IMR-90 (cell line): Measurements from ENCODE around the gene SKP2. TPM values are rescaled to one million over a fixed set of nuclear protein-coding genes. Genes with fewer than 3 reads are reported as not detected.
"Not testable (repeated sequence)": the region's sequence is repeated elsewhere in the genome, so short reads cannot be mapped to it uniquely, and the experiment has no call there.

Experiments used
- ATAC-seq: fragments of 200-7000 bp; cut with Tn5 transposase; 2 replicates; pipeline ENCODE4 v1.9.1; 2020; ENCODE audit warnings: low read depth, mild to moderate bottlenecking, moderate library complexity
- BruUV-seq: library from RNA; stranded (reverse); fragments of 400-500 nt; replicated peaks from 2 replicates; lab custom pipeline; 2021; lab: Mats Ljungman, UMichigan
- CTCF ChIA-PET: fragments of 300-600 bp; formaldehyde crosslinking; extraction: SDS; loops from one replicate; lab custom pipeline; 2021; ENCODE audit warnings: antibody characterized with exemption; lab: Yijun Ruan, JAX
- POLR2A ChIA-PET: fragments of 300-600 bp; sonication (Branson Sonifier 250); formaldehyde crosslinking; loops from one replicate; lab custom pipeline; 2022; ENCODE audit warnings: antibody characterized with exemption; ENCODE audit not compliant: unreplicated experiment; lab: Charles Lee
- DNase-seq: peaks from one replicate; pipeline ENCODE4 v3.0.0; 2013
- H2AFZ ChIP-seq: replicated peaks from 2 replicates; pipeline ENCODE3; 2013; ENCODE audit warnings: low read length, mild to moderate bottlenecking; ENCODE audit not compliant: poor library complexity
- H2AK5ac ChIP-seq: 2 replicates; pipeline ENCODE4 v1.6.1; 2013; ENCODE audit warnings: low read depth, low read length, inconsistent platforms
- H2AK9ac ChIP-seq: replicated peaks from 2 replicates; pipeline ENCODE3; 2013; ENCODE audit warnings: mild to moderate bottlenecking, low read depth, low read length, moderate library complexity; ENCODE audit not compliant: poor library complexity
- H2BK120ac ChIP-seq: 2 replicates; pipeline ENCODE4 v1.6.1; 2013; ENCODE audit warnings: low read depth, low read length, inconsistent platforms
- H2BK15ac ChIP-seq: 3 replicates; pipeline ENCODE4 v1.6.1; 2013; ENCODE audit warnings: low read depth, low read length, inconsistent platforms
- H2BK20ac ChIP-seq: 2 replicates; pipeline ENCODE4 v1.6.1; 2013; ENCODE audit warnings: low read depth, mild to moderate bottlenecking, inconsistent platforms, low read length, moderate library complexity
- H2BK5ac ChIP-seq: 2 replicates; pipeline ENCODE4 v1.6.1; 2013; ENCODE audit warnings: mild to moderate bottlenecking, low read depth, low read length, inconsistent platforms; ENCODE audit not compliant: poor library complexity, severe bottlenecking
- H3K14ac ChIP-seq: replicated peaks from 2 replicates; pipeline ENCODE4 v1.6.1; 2013; ENCODE audit warnings: low read depth, low read length, inconsistent platforms
- H3K18ac ChIP-seq: 2 replicates; pipeline ENCODE4 v1.6.1; 2013; ENCODE audit warnings: low read depth, low read length, control low read depth
- H3K23ac ChIP-seq: 2 replicates; pipeline ENCODE4 v1.6.1; 2013; ENCODE audit warnings: low read depth, low read length, inconsistent platforms
- H3K27ac ChIP-seq: 2 replicates; pipeline ENCODE4 v1.5.1; 2013; ENCODE audit warnings: mild to moderate bottlenecking, control low read depth, low read length; ENCODE audit not compliant: insufficient read depth
- H3K27me3 ChIP-seq: 2 replicates; pipeline ENCODE4 v1.6.1; 2013; ENCODE audit warnings: low read length; ENCODE audit not compliant: control insufficient read depth, insufficient read depth
- H3K36me3 ChIP-seq: 2 replicates; pipeline ENCODE4 v1.6.1; 2013; ENCODE audit warnings: low read length, mixed read lengths; ENCODE audit not compliant: control insufficient read depth, insufficient read depth
- H3K4ac ChIP-seq: 2 replicates; pipeline ENCODE4 v1.6.1; 2013; ENCODE audit warnings: low read depth, low read length, inconsistent platforms
- H3K4me1 ChIP-seq: 2 replicates; pipeline ENCODE4 v1.6.1; 2013; ENCODE audit warnings: low read length, mixed read lengths; ENCODE audit not compliant: control insufficient read depth, insufficient read depth
- H3K4me2 ChIP-seq: 2 replicates; pipeline ENCODE4 v1.6.1; 2013; ENCODE audit warnings: low read depth, mild to moderate bottlenecking, control low read depth, low read length, moderate library complexity
- H3K4me3 ChIP-seq: 2 replicates; pipeline ENCODE4 v1.5.1; 2013; ENCODE audit warnings: low read depth, mild to moderate bottlenecking, control low read depth, low read length, moderate library complexity; ENCODE audit not compliant: insufficient read depth
- H3K56ac ChIP-seq: 2 replicates; pipeline ENCODE4 v1.6.1; 2013; ENCODE audit warnings: low read length, inconsistent platforms; ENCODE audit not compliant: insufficient read depth; ENCODE audit errors: extremely low read depth
- H3K79me1 ChIP-seq, 2 experiments: 2 replicates each; pipeline ENCODE4 v1.6.1; 2013; ENCODE audit warnings: low read length in 2 of 2, inconsistent platforms in 1 of 2, low read depth in 1 of 2
- H3K9ac ChIP-seq: 2 replicates; pipeline ENCODE4 v1.6.1; 2013; ENCODE audit warnings: low read depth, low read length, control low read depth
- H3K9me1 ChIP-seq: 2 replicates; pipeline ENCODE4 v1.6.1; 2013; ENCODE audit warnings: low read length, inconsistent platforms; ENCODE audit not compliant: insufficient read depth
- H3K9me3 ChIP-seq: 2 replicates; pipeline ENCODE4 v1.6.1; 2013; ENCODE audit warnings: low read length; ENCODE audit not compliant: control insufficient read depth, insufficient read depth
- H4K20me1 ChIP-seq: 2 replicates; pipeline ENCODE4 v1.6.1; 2013; ENCODE audit warnings: low read length, inconsistent platforms; ENCODE audit not compliant: insufficient read depth
- H4K5ac ChIP-seq: 2 replicates; pipeline ENCODE4 v1.6.1; 2013; ENCODE audit warnings: mild to moderate bottlenecking, low read depth, low read length, control low read depth
- H4K8ac ChIP-seq, 2 experiments: 2 replicates each; pipeline ENCODE4 v1.6.1; 2013; ENCODE audit warnings: low read depth in 2 of 2, low read length in 2 of 2, control low read depth in 1 of 2, inconsistent platforms in 1 of 2
- H4K91ac ChIP-seq: 2 replicates; pipeline ENCODE4 v1.6.1; 2013; ENCODE audit warnings: low read depth, low read length, inconsistent platforms; ENCODE audit not compliant: insufficient read depth
- WGBS, 2 experiments: methylation state at CpG; one replicate each; pipeline versions ENCODE4 v1.1.5 to v1.1.7; 2013; ENCODE audit warnings: missing lambda C conversion rate in 2 of 2; ENCODE audit not compliant: insufficient read length in 1 of 2; ENCODE audit errors: extremely low coverage in 2 of 2; 5-methylcytosine and 5-hydroxymethylcytosine counted together
- dilution Hi-C: fragments of 300-500 bp; cut with HindIII; formaldehyde crosslinking; loops from one replicate; pipeline ENCODE4 v1.14.3; 2018; ENCODE audit warnings: low sequenced_read_pairs; ENCODE audit not compliant: unreplicated experiment
- in situ Hi-C: fragments of 300-500 bp; cut with MboI; formaldehyde crosslinking; loops from 3 replicates; pipeline ENCODE4 v1.14.3; 2019; ENCODE audit warnings: low sequenced_read_pairs, inconsistent platforms, mixed read lengths
- intact Hi-C: fragments of 100-400 bp; cut with micrococcal nuclease; formaldehyde crosslinking; loops from 2 replicates; pipeline ENCODE4 v1.10.0; 2022
- polyA plus RNA-seq, 3 experiments: library from polyadenylated mRNA; depleted of rRNA; stranded (reverse); fragments of >200 nt; gene quantifications; 2 replicates each; pipeline ENCODE4 v1.2.3, GENCODE V29; 2012; ENCODE audit warnings: low replicate concordance in 1 of 3
- total RNA-seq: library from RNA; depleted of rRNA; stranded (reverse); fragments of >200 nt; gene quantifications from 2 replicates; pipeline ENCODE4 v1.2.3, GENCODE V29; 2012

SKP2 gene
- total and polyA plus RNA-seq, 2 of the 4 experiments (the other 2 are of a cell fraction), result 23.3 to 92.1 TPM

DNA sequence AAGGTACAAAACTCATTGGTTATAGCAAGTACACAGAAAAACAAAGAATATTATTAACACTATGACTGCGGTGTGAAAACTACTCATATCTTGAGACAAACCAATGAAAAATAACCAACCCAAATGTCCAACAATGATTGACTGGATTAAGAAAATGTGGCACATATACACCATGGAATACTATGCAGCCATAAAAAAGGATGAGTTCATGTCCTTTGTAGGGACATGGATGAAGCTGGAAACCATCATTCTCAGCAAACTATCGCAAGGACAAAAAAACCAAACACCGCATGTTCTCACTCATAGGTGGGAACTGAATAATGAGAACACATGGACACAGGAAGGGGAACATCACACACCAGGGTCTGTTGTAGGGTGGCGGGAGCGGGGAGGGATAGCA is 22.2 kb upstream of the SKP2 start:
- H3K14ac ChIP-seq, H2AFZ ChIP-seq, H3K27me3 ChIP-seq, H4K5ac ChIP-seq, intact Hi-C loops, H3K4ac ChIP-seq, H4K8ac ChIP-seq, POLR2A ChIA-PET, H3K4me3 ChIP-seq, BruUV-seq, H2AK9ac ChIP-seq, H3K23ac ChIP-seq, H3K36me3 ChIP-seq, H2BK5ac ChIP-seq, H3K56ac ChIP-seq, H4K20me1 ChIP-seq, H3K18ac ChIP-seq, H3K27ac ChIP-seq, ATAC-seq, H4K91ac ChIP-seq, H3K9ac ChIP-seq, H2BK20ac ChIP-seq, CTCF ChIA-PET, H3K4me1 ChIP-seq, in situ Hi-C loops, H2AK5ac ChIP-seq, dilution Hi-C loops, H2BK15ac ChIP-seq, H3K79me1 ChIP-seq, DNase-seq, H3K9me3 ChIP-seq, H2BK120ac ChIP-seq, H3K9me1 ChIP-seq, H3K4me2 ChIP-seq: not testable (repeated sequence)
- no CpG with 5 or more reads among the region's 5 CpGs for WGBS, 2 experiments

DNA sequence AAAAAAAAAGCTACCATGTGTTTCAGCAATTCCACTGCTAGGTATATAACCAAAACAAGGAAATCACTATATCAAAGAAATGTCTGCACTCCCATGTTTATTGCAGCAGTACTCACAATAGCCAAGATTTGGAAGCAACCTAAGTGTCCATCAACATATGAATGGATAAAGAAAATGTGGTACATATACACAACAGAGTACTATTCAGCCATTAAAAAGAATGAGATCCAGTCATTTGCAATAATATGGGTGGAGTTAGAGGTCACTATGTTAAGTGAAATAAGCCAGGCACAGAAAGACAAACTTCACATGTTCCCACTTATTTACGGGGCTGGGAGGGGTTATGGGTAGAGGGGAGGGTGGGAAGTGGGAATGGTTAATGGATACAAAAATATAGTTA is 18.9 kb upstream of the SKP2 start:
- H2AK5ac ChIP-seq, H4K5ac ChIP-seq, H3K4me1 ChIP-seq, H3K9ac ChIP-seq, intact Hi-C loops, H4K20me1 ChIP-seq, H3K27me3 ChIP-seq, ATAC-seq, H3K14ac ChIP-seq, DNase-seq, H4K91ac ChIP-seq, H4K8ac ChIP-seq, in situ Hi-C loops, BruUV-seq, H3K18ac ChIP-seq, H3K9me3 ChIP-seq, H2BK5ac ChIP-seq, dilution Hi-C loops, H2BK20ac ChIP-seq, H3K4me2 ChIP-seq, H3K4ac ChIP-seq, H2AFZ ChIP-seq, H3K23ac ChIP-seq, H2BK120ac ChIP-seq, H2BK15ac ChIP-seq, H3K27ac ChIP-seq, H3K9me1 ChIP-seq, H3K36me3 ChIP-seq, H3K56ac ChIP-seq, H2AK9ac ChIP-seq, H3K4me3 ChIP-seq, H3K79me1 ChIP-seq: not testable (repeated sequence)
- CTCF ChIA-PET, result interaction anchor here (0.6 kb wide), 1 partner anchor 39 kb away, joined by 3 read pairs; no protein-coding TSS in a partner anchor
- no CpG with 5 or more reads among the region's 1 CpG for WGBS, 2 experiments
- POLR2A ChIA-PET, result interaction anchor here (0.6 kb wide), 1 partner anchor 516 kb away, joined by 4 read pairs; the partner anchor contains the start of gene SPEF2
